ENCODE measurements around the gene OTOA.

DNA sequence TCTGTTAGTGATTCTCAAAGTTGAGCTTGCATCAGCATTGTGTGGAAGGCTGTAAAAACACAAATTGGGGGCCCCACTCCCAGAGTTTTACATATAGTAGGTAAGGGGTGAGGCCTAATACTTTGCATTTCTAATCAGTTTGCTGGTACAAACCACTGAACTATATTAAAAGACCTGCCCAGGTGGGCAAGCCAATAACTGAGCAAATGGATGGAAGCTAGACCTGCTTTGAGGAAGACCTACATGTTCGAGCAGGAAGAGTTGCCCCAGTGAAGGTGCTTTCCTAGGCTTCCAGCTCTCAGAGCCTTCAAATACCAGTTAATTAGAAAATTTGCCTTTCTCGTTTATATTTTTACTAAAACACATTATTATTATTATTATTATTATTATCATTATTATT, 56.8 kb downstream of the OTOA start:
- TF ChIP-seq EGR1 (IDR thresholded peaks at IDR 0.05), result no peak
- TF ChIP-seq YY1 (IDR thresholded peaks at IDR 0.05; ENCODE audit: low read depth), result no peak
- TF ChIP-seq NFIC (IDR thresholded peaks at IDR 0.05), result no peak
- TF ChIP-seq, protein P1, sequence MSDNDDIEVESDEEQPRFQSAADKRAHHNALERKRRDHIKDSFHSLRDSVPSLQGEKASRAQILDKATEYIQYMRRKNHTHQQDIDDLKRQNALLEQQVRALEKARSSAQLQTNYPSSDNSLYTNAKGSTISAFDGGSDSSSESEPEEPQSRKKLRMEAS (IDR thresholded peaks at IDR 0.05), result no peak
- TF ChIP-seq CREB1 (IDR thresholded peaks at IDR 0.05; ENCODE audit: low read depth), result no peak
- TF ChIP-seq FOXM1 (IDR thresholded peaks at IDR 0.05; ENCODE audit: borderline replicate concordance, low read depth), result no peak
- TF ChIP-seq TAF1 (IDR thresholded peaks at IDR 0.05; ENCODE audit: low read depth), result no peak
- TF ChIP-seq, protein P2, sequence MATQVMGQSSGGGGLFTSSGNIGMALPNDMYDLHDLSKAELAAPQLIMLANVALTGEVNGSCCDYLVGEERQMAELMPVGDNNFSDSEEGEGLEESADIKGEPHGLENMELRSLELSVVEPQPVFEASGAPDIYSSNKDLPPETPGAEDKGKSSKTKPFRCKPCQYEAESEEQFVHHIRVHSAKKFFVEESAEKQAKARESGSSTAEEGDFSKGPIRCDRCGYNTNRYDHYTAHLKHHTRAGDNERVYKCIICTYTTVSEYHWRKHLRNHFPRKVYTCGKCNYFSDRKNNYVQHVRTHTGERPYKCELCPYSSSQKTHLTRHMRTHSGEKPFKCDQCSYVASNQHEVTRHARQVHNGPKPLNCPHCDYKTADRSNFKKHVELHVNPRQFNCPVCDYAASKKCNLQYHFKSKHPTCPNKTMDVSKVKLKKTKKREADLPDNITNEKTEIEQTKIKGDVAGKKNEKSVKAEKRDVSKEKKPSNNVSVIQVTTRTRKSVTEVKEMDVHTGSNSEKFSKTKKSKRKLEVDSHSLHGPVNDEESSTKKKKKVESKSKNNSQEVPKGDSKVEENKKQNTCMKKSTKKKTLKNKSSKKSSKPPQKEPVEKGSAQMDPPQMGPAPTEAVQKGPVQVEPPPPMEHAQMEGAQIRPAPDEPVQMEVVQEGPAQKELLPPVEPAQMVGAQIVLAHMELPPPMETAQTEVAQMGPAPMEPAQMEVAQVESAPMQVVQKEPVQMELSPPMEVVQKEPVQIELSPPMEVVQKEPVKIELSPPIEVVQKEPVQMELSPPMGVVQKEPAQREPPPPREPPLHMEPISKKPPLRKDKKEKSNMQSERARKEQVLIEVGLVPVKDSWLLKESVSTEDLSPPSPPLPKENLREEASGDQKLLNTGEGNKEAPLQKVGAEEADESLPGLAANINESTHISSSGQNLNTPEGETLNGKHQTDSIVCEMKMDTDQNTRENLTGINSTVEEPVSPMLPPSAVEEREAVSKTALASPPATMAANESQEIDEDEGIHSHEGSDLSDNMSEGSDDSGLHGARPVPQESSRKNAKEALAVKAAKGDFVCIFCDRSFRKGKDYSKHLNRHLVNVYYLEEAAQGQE (IDR thresholded peaks at IDR 0.05; ENCODE audit: low read depth), result no peak
- no peak for TF ChIP-seq EP300 (IDR thresholded peaks at IDR 0.05; ENCODE audit: borderline replicate concordance)

All from Ishikawa (cell line).